ENCODE measurements around the gene SSUH2. TPM values are rescaled to one million over a fixed set of nuclear protein-coding genes. Genes with fewer than 3 reads are reported as not detected.

SSUH2 gene
- total and polyA plus RNA-seq, 4 donors, result 0.79 to 2.3 (median 1.2) TPM

DNA sequence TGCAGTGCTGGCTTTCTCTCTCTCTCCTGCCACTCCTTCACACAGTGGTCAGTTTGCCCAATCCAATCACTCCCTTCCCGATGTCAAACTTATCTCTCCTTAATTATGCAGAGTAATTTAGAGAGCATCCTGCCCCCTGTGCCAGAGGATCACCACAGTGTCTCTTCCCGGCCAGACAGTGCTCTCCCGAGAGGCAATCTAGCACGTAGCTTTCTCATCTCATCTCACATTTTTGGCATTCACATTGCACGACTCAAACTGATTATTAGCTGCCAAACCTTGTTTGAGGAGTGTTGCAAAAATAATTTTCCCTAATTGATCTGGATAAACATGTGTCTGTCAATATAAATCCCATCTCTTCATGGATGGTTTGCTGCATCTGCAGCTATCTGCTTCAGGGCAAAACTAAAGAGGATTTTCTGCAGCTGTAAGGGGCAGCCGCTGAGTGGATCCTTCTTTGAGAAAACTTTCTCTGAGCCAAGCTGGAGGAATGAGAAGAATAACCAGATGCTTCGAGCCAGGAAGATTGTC, 37.8 kb downstream of the SSUH2 start:
- no peaks in the 10 kb centered on the region for H3K27me3 ChIP-seq (ENCODE audit: control insufficient read depth, insufficient read depth, low read length)
- H3K27ac ChIP-seq (ENCODE audit: low read depth, low read length), result peak overlapping the region; percentile 40
- H3K36me3 ChIP-seq (ENCODE audit: control insufficient read depth, insufficient read depth, low read length), result no peaks in the 10 kb centered on the region
- peaks cover 14% of the 10 kb centered on the region for H3K4me1 ChIP-seq (ENCODE audit: control insufficient read depth, insufficient read depth, low read length)
- DNase-seq (ENCODE audit: low read depth in 4 of 6, low spot score in 6 of 6), result peak in 1 of 6 donors; percentile 62
- H3K4me3 ChIP-seq (ENCODE audit: low read depth, low read length), result no peak overlapping the region
- WGBS (ENCODE audit: insufficient coverage), result 64% methylated on average over 4 of the region's 7 CpGs
- no peaks in the 10 kb centered on the region for H3K9me3 ChIP-seq (ENCODE audit: control insufficient read depth, insufficient read depth, low read length)

DNA sequence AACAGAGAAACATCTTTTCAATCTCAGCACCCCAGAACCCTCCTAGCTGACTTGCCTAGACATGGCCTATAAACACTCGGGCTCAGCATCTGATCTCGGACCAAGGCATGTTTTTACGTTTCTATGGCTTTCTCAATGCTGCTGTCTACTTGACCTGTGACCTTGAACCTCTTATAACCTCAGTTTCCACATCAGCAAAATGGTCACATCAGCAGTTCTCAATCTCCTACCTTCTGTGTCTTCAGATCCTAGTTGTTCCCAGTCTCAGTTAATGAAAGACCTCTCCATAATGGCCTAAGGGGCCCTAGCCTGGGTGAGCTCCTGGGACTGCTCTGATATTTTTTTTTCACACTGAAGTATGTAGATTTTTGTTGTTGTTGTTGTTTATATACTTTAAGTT, 39.6 kb downstream of the SSUH2 start:
- no peak overlapping the region for H3K27ac ChIP-seq (ENCODE audit: low read depth, low read length)
- no peak for DNase-seq (ENCODE audit: low read depth in 4 of 6, low spot score in 6 of 6)
- no peaks in the 10 kb centered on the region for H3K9me3 ChIP-seq (ENCODE audit: control insufficient read depth, insufficient read depth, low read length)
- H3K4me1 ChIP-seq (ENCODE audit: control insufficient read depth, insufficient read depth, low read length), result peaks cover 14% of the 10 kb centered on the region
- H3K27me3 ChIP-seq (ENCODE audit: control insufficient read depth, insufficient read depth, low read length), result no peaks in the 10 kb centered on the region
- H3K4me3 ChIP-seq (ENCODE audit: low read depth, low read length), result no peak overlapping the region
- 87% methylated on average over 3 of the region's 3 CpGs for WGBS (ENCODE audit: insufficient coverage)
- H3K36me3 ChIP-seq (ENCODE audit: control insufficient read depth, insufficient read depth, low read length), result no peaks in the 10 kb centered on the region

DNA sequence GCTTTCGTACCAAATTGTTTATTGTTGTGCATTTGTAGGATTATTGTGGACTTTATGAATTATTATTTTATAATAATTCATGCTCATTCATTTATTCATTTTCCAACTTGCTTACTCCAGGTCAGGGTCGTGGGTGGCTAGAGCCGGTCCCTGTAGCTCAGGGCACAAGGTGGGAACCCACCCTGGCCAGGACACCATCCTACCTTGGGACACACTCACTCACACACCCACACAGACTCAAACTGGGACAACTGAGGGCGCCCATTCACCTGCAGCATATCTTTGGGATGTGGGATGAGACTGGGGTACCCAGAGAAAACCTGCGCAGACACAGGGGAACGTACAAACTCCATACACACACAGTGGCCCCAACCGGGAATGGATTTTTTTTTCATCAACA, 40.6 kb downstream of the SSUH2 start:
- Histone ChIP-seq H3K36me3 (ENCODE audit: control insufficient read depth, insufficient read depth, low read length) (no peaks in the 10 kb centered on the region), H3K4me1 (ENCODE audit: control insufficient read depth, insufficient read depth, low read length) (peaks cover 14% of the 10 kb centered on the region), H3K27me3 (ENCODE audit: control insufficient read depth, insufficient read depth, low read length) (no peaks in the 10 kb centered on the region), H3K4me3 (ENCODE audit: low read depth, low read length) (no peak overlapping the region), H3K27ac (ENCODE audit: low read depth, low read length) (no peak overlapping the region), H3K9me3 (ENCODE audit: control insufficient read depth, insufficient read depth, low read length) (no peaks in the 10 kb centered on the region)
- 91% methylated on average over 6 of the region's 7 CpGs for WGBS (ENCODE audit: insufficient coverage)
- no peak for DNase-seq (ENCODE audit: low read depth in 4 of 6, low spot score in 6 of 6)

DNA sequence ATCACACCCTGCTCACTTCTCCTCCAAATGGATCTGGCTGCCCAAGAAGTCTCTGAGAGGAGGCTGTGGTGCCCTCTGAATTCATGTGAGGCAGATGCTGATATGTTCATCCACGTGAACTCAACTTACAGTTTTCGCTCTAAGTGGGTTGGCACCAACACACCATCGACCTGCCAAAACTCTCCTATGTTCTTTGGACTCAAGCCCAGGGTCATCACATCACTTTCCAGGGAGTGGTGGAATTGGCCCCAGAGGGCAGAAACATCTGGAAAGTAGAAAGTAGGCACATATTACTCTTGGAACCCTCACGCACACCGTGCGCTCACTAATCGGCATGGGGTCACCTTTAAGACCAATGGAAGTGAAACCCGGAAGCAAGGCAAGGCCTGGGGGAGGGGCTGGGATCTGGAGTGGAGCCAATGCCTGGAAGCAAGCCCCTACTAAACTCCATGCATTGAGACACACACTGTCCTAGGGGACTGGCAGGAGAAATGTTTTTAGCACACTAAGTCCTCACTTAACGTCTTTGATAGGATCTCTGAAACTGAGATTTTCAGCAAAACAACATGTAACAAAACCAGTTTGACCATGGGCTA, 41.4 kb downstream of the SSUH2 start:
- H3K27me3 ChIP-seq (ENCODE audit: control insufficient read depth, insufficient read depth, low read length), result no peaks in the 10 kb centered on the region
- 85% methylated on average over 5 of the region's 9 CpGs for WGBS (ENCODE audit: insufficient coverage)
- H3K36me3 ChIP-seq (ENCODE audit: control insufficient read depth, insufficient read depth, low read length), result no peaks in the 10 kb centered on the region
- DNase-seq (ENCODE audit: low read depth in 4 of 6, low spot score in 6 of 6), result peak in 1 of 6 donors; percentile 52
- H3K9me3 ChIP-seq (ENCODE audit: control insufficient read depth, insufficient read depth, low read length), result no peaks in the 10 kb centered on the region
- no peak overlapping the region for H3K27ac ChIP-seq (ENCODE audit: low read depth, low read length)
- peaks cover 14% of the 10 kb centered on the region for H3K4me1 ChIP-seq (ENCODE audit: control insufficient read depth, insufficient read depth, low read length)
- H3K4me3 ChIP-seq (ENCODE audit: low read depth, low read length), result no peak overlapping the region

DNA sequence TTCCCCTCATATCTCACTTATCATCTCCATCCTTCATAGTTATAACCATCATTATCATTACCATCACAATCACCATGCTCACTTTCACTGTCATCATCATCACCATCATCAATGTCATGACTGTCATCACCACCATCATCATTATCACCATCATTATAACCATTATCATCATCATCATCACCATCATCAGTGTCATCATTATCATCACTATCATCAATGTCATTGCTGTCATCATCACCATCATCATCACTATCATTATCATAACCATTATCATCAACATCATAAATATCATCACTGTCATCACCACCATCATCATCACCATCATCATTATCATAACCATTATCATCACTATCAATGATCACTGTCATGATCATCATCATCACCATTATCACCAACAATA, 44.1 kb downstream of the SSUH2 start:
- H3K27ac ChIP-seq (ENCODE audit: low read depth, low read length), result no peak overlapping the region
- no peaks in the 10 kb centered on the region for H3K27me3 ChIP-seq (ENCODE audit: control insufficient read depth, insufficient read depth, low read length)
- H3K4me3 ChIP-seq (ENCODE audit: low read depth, low read length), result no peak overlapping the region
- peaks cover 6% of the 10 kb centered on the region for H3K4me1 ChIP-seq (ENCODE audit: control insufficient read depth, insufficient read depth, low read length)
- no peaks in the 10 kb centered on the region for H3K36me3 ChIP-seq (ENCODE audit: control insufficient read depth, insufficient read depth, low read length)
- no peaks in the 10 kb centered on the region for H3K9me3 ChIP-seq (ENCODE audit: control insufficient read depth, insufficient read depth, low read length)
- DNase-seq (ENCODE audit: low read depth in 4 of 6, low spot score in 6 of 6), result no peak

DNA sequence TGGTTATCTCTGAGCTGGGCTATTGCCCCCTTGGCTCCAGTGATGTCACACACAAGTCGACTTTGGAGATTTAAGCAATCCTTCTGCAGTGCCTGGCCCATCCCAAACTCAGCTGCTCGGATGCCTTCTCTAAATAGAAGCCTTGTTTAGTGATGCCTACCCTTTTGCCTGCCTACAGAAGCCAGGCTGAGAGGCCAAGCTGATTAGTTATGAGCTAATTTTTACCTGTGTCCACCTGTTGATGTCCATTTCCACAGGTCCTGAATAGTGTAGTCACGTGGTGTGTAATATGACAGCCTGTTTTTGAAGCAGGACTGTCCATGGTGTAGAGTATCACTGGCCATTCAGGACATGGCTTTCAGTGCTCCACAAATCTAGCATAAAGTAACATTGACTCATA, 45.5 kb downstream of the SSUH2 start:
- no peak overlapping the region for H3K27ac ChIP-seq (ENCODE audit: low read depth, low read length)
- 75% methylated on average over 2 of the region's 3 CpGs for WGBS (ENCODE audit: insufficient coverage)
- no peaks in the 10 kb centered on the region for H3K9me3 ChIP-seq (ENCODE audit: control insufficient read depth, insufficient read depth, low read length)
- H3K4me1 ChIP-seq (ENCODE audit: control insufficient read depth, insufficient read depth, low read length), result peaks cover 6% of the 10 kb centered on the region
- no peak for DNase-seq (ENCODE audit: low read depth in 4 of 6, low spot score in 6 of 6)
- no peaks in the 10 kb centered on the region for H3K36me3 ChIP-seq (ENCODE audit: control insufficient read depth, insufficient read depth, low read length)
- no peaks in the 10 kb centered on the region for H3K27me3 ChIP-seq (ENCODE audit: control insufficient read depth, insufficient read depth, low read length)
- no peak overlapping the region for H3K4me3 ChIP-seq (ENCODE audit: low read depth, low read length)

DNA sequence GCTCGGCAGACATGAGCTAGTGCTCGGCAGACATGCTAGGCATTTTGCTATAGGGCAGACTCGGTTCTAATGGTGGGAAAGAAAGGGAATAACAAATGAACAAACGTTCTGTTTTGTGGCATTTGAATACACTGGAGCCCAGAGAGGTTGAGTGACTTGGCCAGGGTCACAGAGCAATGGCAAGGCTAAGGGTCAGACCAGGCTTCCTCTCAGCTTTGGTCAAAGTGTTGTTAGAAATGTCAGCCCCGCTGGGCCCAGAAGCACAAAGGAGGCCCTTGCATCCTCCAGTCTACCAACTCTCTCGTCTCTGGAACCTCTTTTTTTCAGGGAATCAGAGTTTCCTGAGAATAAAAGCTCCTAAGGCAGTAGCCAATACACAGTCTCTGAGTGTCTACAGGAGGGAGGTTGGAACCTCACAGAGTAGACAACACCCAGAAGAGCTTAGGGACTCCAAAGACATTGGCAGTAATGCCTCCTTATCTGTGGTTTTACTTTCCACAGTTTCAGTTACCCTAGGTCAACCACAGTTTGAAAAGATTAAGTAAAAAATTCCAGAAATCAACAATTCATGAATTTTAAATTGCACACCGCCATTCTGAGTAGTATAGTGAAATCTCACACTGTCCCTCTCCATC, 47.3 kb downstream of the SSUH2 start:
- H3K27me3 ChIP-seq (ENCODE audit: control insufficient read depth, insufficient read depth, low read length), result no peaks in the 10 kb centered on the region
- no peaks in the 10 kb centered on the region for H3K9me3 ChIP-seq (ENCODE audit: control insufficient read depth, insufficient read depth, low read length)
- WGBS (ENCODE audit: insufficient coverage), result 79% methylated on average over 6 of the region's 7 CpGs
- no peak overlapping the region for H3K27ac ChIP-seq (ENCODE audit: low read depth, low read length)
- no peak overlapping the region for H3K4me3 ChIP-seq (ENCODE audit: low read depth, low read length)
- H3K4me1 ChIP-seq (ENCODE audit: control insufficient read depth, insufficient read depth, low read length), result peaks cover 6% of the 10 kb centered on the region
- H3K36me3 ChIP-seq (ENCODE audit: control insufficient read depth, insufficient read depth, low read length), result no peaks in the 10 kb centered on the region
- no peak for DNase-seq (ENCODE audit: low read depth in 4 of 6, low spot score in 6 of 6)

DNA sequence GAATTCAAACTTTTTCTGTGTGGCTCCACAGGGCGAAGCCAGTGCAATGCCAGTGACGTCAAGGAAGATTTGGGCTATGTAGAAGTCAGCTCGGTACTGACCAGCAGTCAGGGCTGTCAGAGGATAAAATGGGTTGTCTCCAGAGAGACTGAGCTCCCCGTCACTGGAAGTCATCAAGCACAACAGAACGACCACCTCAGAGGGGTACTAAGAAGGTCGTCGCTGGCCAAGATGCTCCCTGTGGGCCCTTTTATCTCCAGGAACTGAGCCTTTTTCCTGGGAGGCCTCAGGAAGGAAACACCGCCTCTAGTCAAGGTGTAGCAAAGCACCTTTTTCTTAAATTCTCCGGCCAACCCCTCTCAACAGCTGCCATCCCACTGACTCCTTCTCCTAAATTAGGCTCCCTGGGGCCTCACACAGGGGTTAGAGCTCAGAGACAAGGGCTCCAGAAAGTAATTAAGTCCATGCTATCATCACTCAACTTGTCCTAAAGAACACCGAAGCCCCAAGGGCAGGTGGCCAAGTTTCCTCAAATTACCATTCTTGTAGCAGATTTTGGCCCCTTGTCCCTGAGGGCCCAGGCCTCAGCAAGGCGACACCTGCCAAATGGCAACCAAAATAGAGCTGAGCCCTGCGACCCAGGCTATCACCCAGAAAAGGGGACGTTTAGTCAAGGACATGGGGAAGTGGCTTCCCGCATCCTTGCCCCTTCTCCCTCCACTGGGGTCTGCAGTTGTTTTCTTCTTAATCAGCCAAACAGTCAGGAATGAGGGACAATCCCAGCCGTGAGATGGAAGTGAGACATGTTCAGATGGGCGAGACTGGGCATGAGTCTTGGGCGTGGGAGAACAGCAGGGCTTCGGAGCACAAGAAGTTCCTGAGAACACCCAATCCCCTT, 48.0 kb downstream of the SSUH2 start:
- WGBS (ENCODE audit: insufficient coverage), result 78% methylated on average over 15 of the region's 18 CpGs
- Histone ChIP-seq H3K36me3 (ENCODE audit: control insufficient read depth, insufficient read depth, low read length) (no peaks in the 10 kb centered on the region), H3K9me3 (ENCODE audit: control insufficient read depth, insufficient read depth, low read length) (no peaks in the 10 kb centered on the region), H3K4me3 (ENCODE audit: low read depth, low read length) (no peak overlapping the region), H3K4me1 (ENCODE audit: control insufficient read depth, insufficient read depth, low read length) (peaks cover 6% of the 10 kb centered on the region), H3K27me3 (ENCODE audit: control insufficient read depth, insufficient read depth, low read length) (no peaks in the 10 kb centered on the region), H3K27ac (ENCODE audit: low read depth, low read length) (no peak overlapping the region)
- DNase-seq (ENCODE audit: low read depth in 4 of 6, low spot score in 6 of 6), result no peak

DNA sequence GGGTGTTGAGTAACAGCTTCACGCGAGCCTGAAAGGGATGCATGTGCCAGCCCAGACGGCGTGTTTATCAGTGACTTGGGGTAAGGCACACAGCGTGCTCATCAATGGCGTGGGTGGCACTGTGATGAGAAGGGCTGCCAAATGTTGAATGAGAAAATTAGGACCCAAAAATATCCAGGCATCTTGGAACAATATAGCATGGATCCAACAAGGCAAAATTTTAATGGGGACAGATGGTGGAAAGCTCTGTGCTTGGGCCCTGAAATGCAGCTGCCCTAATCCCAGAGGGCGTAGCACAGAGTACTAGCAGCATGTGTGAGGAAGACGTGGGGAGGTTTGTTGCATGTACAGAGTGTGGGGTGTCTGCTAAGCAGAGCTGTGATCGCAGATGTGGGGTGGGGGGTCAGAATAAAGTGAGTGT, 48.9 kb downstream of the SSUH2 start:
- 94% methylated on average over 9 of the region's 9 CpGs for WGBS (ENCODE audit: insufficient coverage)
- no peak for DNase-seq (ENCODE audit: low read depth in 4 of 6, low spot score in 6 of 6)
- no peak overlapping the region for H3K4me3 ChIP-seq (ENCODE audit: low read depth, low read length)
- H3K27ac ChIP-seq (ENCODE audit: low read depth, low read length), result no peak overlapping the region
- peaks cover 6% of the 10 kb centered on the region for H3K4me1 ChIP-seq (ENCODE audit: control insufficient read depth, insufficient read depth, low read length)
- no peaks in the 10 kb centered on the region for H3K9me3 ChIP-seq (ENCODE audit: control insufficient read depth, insufficient read depth, low read length)
- H3K27me3 ChIP-seq (ENCODE audit: control insufficient read depth, insufficient read depth, low read length), result no peaks in the 10 kb centered on the region
- no peaks in the 10 kb centered on the region for H3K36me3 ChIP-seq (ENCODE audit: control insufficient read depth, insufficient read depth, low read length)
